GM18502 (cell line): Measurements from ENCODE around the gene TOP2A.

Experiments used
- ATAC-seq: cut with Tn5 transposase; IDR thresholded peaks from one replicate; pipeline ENCODE4 v1.9.1; 2021; ENCODE audit warnings: mild to moderate bottlenecking; ENCODE audit not compliant: unreplicated experiment, poor library complexity

TOP2A gene

DNA sequence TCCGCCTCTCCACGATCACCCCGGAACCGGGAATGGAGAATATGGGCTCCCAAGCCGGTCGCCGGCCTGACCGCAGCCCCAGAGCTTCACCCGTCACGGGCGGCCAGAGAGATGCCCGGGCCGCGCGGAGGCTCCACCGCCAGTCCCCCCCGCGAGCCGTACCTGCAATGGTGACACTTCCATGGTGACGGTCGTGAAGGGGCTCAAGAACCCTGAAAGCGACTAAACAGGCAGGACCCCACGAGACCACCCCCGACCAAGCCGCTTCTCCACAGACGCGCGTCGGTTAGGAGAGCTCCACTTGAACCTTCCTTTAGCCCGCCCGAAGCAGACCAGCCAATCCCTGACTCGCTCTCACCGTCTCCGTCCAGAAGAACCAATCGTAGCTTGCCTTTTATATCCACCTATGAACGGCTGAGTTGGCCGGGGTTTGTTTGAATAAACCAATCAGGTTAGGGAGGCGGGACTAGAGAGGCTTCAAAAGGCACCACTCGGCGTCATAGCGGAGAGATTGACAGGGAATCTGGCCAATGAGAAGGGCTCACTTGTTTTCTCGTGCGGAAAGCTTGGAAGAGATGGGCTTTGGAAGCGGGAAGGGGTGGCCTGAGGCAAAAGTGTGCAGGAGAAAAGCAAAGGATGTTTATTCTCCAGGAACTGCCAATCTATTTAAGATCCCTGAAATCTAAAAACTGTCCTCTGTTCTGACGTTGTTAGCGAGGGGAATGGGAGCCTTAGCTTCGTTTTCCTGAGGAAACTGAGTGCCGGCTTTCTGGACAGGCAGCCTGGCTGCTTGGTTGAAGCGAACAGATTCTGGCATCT, at the start of gene TOP2A:
Gene TOP2A (minus strand): TSS at position 288 of the 819 bp plus-strand sequence. CDS start 105 bp downstream, at position 183.
- ATAC-seq: peak; percentile 94

GRCh38 chr17:40467281-40467867, 49.7 kb upstream of the TOP2A start:
- ATAC-seq: no peak

DNA sequence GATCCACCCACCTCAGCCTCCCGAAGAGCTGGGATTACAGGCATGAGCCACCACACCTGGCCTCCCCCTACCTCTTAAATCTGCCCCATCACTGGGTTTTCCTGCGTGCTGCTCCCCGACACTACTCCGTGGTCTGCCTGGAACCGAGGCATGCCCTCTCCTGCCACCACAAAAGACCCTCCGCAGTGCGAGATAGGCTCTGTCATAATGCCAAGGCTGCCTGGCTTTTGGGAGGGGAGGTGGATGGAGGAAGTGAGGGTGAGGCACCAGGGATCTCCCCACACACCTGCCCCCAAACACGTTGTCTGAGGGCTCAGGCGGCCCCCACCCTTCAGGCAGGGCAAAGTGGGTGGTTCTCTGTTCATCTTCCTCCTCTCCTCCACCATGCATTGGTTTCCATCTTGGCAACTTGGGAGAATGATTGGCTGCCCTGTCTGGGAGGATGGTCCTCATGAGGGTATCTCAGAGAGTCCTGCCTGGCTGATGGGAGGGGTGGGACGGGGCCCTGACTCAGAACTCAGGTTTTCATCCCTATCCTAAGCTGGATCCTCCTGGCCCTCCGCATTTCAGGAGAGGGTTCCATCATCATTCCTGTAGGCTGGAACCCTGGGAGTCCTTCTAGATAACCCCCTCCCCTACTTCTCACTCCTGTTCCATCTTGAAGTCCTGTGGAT, 48.7 kb upstream of the TOP2A start:
- ATAC-seq: no peak

DNA sequence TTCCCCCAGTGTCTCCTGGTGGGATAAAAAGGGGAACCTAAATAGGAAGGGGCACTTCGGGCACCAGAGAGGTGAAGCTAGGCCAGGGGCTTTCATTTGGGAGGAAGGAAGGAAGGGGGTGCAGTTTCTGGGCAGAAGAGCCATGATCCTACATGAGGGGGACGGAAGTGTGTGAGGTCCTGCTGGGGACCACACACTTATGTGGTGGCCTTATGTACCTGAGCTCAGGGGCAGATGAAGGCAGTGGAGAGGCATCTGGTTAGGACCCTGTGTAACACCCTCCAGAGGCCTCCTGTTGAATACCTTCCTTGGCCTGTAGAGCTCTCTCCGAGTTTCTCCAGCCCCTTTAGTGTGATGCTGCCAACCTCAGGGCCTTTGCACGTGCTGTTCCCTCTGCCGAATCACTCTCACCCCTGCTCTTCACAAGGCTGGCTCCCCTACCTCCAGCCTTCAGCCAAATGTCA, 46.7 kb upstream of the TOP2A start:
- ATAC-seq: no peak

GRCh38 chr17:40463122-40463550, 45.4 kb upstream of the TOP2A start:
- ATAC-seq: no peak

DNA sequence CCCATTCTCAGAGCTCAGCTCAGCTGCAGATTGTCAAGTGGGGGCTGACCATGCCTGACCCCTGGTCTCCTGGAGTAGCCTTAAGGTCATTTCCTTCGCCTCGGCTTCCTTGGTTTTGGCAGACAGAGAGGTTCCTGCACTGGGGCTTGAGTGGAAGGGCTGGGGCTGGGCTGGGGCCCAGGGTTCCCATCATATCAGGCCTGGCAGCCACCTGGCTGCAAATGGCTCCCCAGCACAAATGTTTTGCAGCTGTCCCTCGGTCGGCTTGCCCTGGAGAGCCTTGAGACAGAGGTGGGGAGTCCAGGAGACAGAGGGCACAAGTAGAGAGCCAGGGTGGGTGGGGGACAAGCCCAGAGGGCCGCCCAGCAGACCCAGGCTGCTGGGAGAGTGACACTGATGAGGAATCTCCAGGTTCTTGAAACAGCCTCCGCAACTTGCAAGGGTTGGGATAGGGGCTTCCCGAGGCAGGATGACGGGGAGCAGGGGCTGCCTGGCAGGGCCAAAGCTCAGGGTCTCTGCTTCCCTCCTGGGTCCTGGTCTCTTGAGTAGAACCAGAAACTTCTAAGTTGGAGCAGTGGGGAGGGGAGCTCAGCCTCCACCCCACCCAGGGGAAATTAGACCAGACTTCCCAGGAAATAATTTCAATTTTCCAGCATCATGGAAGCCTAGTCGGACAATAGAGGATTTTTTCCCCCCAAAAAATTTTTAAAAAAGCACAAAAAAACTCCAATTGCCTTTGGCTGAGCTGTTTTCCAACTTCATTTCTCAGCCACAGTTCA, 44.8 kb upstream of the TOP2A start:
- no peak for ATAC-seq

DNA sequence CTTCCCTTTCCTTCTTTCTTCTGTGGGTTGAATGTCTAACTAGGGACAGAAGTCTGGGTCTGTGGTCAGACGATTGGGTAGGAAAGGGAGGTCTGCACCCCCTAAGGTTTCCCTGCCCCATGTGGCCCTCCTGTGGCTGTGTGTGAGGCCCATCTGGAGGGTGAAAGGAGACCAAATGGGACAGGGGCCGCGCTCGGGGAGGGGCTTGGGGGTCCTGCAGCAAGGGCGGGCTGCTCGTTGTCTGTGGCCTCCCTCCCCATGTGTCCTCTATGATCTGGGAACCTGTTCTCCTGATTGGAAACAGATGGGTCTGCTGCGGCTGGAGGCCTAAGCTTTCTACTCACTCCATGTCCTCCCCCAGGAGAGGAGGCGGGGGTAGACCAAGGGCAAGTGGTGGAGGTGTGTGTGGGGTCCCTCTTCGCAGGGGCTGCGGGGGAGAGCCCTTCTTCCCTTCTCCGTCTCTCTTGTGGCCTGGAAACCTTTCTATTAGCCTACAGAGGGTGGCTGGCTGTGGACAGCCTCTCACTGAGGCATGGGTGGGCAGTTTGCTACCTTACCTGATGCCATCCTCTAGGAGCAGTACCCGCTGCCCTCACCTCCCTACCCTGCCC, 44.1 kb upstream of the TOP2A start:
- ATAC-seq: no peak

DNA sequence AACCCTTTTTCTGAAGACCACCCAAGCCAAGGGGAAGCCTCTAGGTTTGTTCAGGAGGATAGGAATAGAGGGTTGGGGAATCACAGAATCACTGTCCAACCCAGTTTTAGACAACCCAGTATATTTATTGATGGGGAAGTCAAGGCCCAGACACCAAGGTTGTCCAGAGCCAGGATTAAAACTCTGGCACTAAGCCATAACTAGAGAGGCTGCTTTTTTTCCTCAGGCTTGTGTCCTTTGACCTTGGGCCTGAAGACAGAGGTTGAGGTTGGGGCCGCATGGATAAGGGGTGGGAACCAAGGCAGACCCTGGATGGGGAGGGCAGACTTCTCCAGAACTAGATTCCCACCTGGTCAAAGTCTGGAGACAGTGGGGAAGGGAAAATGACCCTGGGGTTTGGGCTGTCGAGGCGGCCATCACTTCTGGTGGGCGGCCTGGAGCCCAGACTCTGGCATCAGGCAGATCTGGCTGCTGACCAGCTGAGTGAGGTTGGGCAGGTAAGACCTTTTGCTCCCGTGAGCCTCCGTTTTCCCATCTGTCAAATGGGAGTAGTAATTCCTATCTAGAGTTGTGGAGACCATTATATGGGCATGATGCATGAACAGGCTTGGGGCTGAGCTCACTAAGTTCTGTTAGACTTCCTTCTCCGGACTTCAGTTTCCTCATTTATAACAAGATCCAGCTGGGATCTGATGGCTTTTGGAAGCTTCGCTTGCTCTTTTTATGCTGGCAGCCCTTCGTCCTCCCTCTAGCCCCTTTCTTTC, 43.5 kb upstream of the TOP2A start:
- ATAC-seq: no peak

GRCh38 chr17:40460604-40460967, 42.9 kb upstream of the TOP2A start:
- no peak for ATAC-seq

DNA sequence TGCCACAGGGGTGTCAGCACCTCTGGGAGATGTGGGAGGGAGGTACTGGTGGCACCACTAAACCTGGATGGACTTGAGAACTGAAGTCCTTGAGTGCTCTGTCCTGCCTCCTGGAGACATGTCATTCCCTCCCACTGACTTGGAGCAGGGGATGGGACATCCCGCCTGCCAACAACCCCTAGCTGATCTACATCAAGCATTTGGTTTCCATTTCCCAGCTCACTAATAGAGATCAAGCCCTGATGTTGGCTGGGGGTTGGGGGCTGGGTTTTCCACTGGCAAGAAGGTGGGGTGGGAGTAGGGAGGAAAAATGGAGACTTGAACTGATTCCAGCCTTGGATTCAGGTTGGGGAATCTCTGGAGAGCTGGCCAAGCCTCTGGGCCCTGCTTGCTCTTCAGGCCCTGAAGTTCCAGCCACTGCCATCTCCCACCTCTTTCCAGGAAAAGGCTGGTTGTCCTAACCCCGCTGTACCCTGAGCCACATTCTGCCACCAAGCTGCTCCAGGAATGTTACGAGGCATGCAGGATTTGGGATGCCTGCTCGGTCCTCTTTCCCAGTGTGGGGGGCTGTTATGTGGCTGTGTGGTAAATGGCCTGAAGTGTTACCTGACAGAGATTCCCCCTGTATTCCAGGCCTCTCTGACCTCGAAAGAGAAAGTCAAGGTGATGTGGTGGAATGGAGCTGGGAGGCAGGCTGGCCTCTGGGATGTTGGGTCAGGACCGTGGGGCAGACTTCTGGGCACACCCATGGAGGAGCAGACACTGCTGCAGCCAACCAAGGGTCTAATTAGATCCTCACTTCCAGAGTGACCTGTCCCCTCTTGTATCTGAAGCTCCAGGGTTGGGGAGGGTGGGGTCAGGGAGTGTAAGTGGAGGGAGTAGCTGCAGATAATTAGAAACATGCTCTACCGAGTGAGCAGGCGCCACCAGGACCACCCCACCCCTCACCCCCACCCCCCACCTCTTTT, 42.2 kb upstream of the TOP2A start:
- ATAC-seq: no peak

GRCh38 chr17:40458851-40459482, 41.3 kb upstream of the TOP2A start:
- ATAC-seq: no peak

- no peak for ATAC-seq
Observed at GRCh38 chr17:40457964-40458791, 40.5 kb upstream of the TOP2A start.

DNA sequence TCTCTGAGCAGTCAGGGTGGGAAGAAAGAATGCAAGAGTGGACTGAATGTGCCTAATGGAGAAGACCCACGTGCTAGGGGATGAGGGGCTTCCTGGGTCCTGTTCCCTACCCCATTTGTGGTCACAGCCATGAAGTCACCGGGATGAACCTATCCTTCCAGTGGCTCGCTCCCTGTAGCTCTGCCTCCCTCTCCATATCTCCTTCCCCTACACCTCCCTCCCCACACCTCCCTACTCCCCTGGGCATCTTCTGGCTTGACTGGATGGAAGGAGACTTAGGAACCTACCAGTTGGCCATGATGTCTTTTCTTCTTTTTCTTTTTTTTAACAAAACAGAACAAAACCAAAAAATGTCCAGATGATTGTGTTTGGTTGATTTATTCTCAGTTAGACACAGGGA, 39.7 kb upstream of the TOP2A start:
- no peak for ATAC-seq

- ATAC-seq: no peak
Observed at GRCh38 chr17:40456396-40456951, 38.8 kb upstream of the TOP2A start.

- no peak for ATAC-seq
Observed at GRCh38 chr17:40454613-40454995, 36.9 kb upstream of the TOP2A start.

DNA sequence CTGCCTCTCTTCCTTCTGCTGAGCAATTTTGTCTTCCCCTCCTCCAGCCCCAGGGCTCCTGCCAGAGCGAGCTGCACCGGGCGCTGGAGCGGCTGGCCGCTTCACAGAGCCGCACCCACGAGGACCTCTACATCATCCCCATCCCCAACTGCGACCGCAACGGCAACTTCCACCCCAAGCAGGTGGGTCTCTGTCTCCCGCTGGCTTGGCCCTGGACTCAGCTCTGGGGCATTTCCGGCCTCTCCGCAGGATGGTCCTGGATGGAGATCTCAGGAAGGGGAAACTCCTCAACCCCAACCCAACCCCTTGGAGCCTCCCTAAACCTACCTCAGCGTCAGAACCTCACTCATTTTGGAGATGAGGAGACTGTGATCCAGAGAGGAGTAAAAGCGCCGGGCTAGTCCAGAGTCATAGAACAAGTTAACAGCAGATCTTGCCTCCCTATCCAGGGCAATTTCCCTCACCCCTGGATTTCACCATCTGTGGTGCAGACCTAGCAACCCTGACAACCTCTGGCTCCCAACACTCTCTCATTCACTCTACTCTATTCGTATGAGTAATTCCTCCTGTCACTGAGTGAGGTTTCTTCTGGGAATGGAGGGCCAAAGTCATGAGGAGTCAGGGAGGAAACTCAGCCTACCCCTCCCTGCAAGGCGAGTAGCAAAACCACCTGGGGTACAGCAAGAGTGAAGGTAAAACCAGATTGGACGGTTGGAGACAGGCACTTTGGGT, 36.4 kb upstream of the TOP2A start:
- no peak for ATAC-seq
